GM23338 (cell line): ENCODE results near the gene GMPPA. TPM values are rescaled to one million over a fixed set of nuclear protein-coding genes. Genes with fewer than 3 reads are reported as not detected.

Source experiments
- ATAC-seq: fragments of 200-7000 bp; cut with Tn5 transposase; 3 replicates; pipeline ENCODE4 v1.9.1; 2020
- DNase-seq: peaks from one replicate; pipeline ENCODE4 v3.0.0-alpha.2; 2015; ENCODE audit warnings: low spot score
- H2AFZ ChIP-seq: fragments of 200-600 bp; sonication (generic); 2 replicates; pipeline ENCODE4 v1.8.0; 2016; ENCODE audit warnings: antibody characterized with exemption, mild to moderate bottlenecking, moderate library complexity
- H3F3A ChIP-seq: fragments of 200-600 bp; sonication (generic); replicated peaks from 2 replicates; pipeline ENCODE4 v1.8.0; 2017; ENCODE audit warnings: antibody characterized with exemption, mixed run types, low read depth
- H3K27ac ChIP-seq: fragments of 200-600 bp; sonication (generic); 2 replicates; pipeline ENCODE4 v1.6.1; 2016; ENCODE audit warnings: low read depth
- H3K27me3 ChIP-seq: fragments of 200-600 bp; sonication (generic); 2 replicates; pipeline ENCODE4 v1.8.0; 2016; ENCODE audit warnings: mild to moderate bottlenecking, mixed run types, moderate library complexity; ENCODE audit not compliant: insufficient read depth
- H3K36me3 ChIP-seq: fragments of 200-600 bp; sonication (generic); 2 replicates; pipeline ENCODE4 v1.8.0; 2016; ENCODE audit warnings: mild to moderate bottlenecking; ENCODE audit not compliant: insufficient read depth
- H3K4me1 ChIP-seq: fragments of 200-600 bp; sonication (generic); 2 replicates; pipeline ENCODE4 v1.8.0; 2016; ENCODE audit warnings: mild to moderate bottlenecking, moderate library complexity; ENCODE audit not compliant: insufficient read depth
- H3K4me2 ChIP-seq: fragments of 200-600 bp; sonication (generic); 2 replicates; pipeline ENCODE4 v1.7.1; 2017; ENCODE audit warnings: mixed run types
- H3K4me3 ChIP-seq: fragments of 200-600 bp; sonication (generic); 2 replicates; pipeline ENCODE4 v1.6.1; 2016; ENCODE audit warnings: mixed run types
- H3K79me2 ChIP-seq: fragments of 200-600 bp; sonication (generic); replicated peaks from 2 replicates; pipeline ENCODE4 v1.8.0; 2017; ENCODE audit warnings: mild to moderate bottlenecking; ENCODE audit not compliant: insufficient read depth
- H3K9me2 ChIP-seq: fragments of 200-600 bp; sonication (generic); 2 replicates; pipeline ENCODE4 v1.8.0; 2017; ENCODE audit not compliant: insufficient read depth
- H4K20me1 ChIP-seq: fragments of 200-600 bp; sonication (generic); replicated peaks from 2 replicates; pipeline ENCODE4 v1.8.0; 2017; ENCODE audit warnings: mild to moderate bottlenecking; ENCODE audit not compliant: insufficient read depth
- H3K27ac Mint-ChIP-seq: 2 replicates; pipeline ENCODE4 v1.8.0; 2020; ENCODE audit warnings: inconsistent platforms, mild to moderate bottlenecking, moderate library complexity, mixed read lengths
- H3K27me3 Mint-ChIP-seq: 3 replicates; pipeline ENCODE4 v1.8.0; 2022; ENCODE audit warnings: low read depth, mild to moderate bottlenecking, moderate library complexity, mixed read lengths, inconsistent platforms; ENCODE audit not compliant: insufficient read depth, poor library complexity
- H3K36me3 Mint-ChIP-seq: 3 replicates; pipeline ENCODE4 v1.8.0; 2021; ENCODE audit warnings: low read depth, mild to moderate bottlenecking, inconsistent platforms, moderate library complexity, mixed read lengths
- H3K4me1 Mint-ChIP-seq: 3 replicates; pipeline ENCODE4 v1.8.0; 2020; ENCODE audit warnings: mild to moderate bottlenecking, inconsistent platforms, mixed read lengths
- H3K4me3 Mint-ChIP-seq: 3 replicates; pipeline ENCODE4 v1.8.0; 2021; ENCODE audit warnings: moderate library complexity, mild to moderate bottlenecking, inconsistent platforms, mixed read lengths
- H3K9me3 Mint-ChIP-seq: 3 replicates; pipeline ENCODE4 v1.8.0; 2020; ENCODE audit warnings: moderate library complexity, mild to moderate bottlenecking, inconsistent platforms, mixed read lengths
- CREB1 ChIP-seq: fragments of 250-450 bp; sonication (Bioruptor Pico); IDR thresholded peaks from 2 replicates; pipeline ENCODE4 v1.5.0; 2020; ENCODE audit warnings: low read depth, mild to moderate bottlenecking, moderate library complexity
- CTCF ChIP-seq, 2 experiments: fragments of 200-600 bp in 1 of 2; sonication (generic) in 1 of 2; conservative IDR thresholded peaks; 2 replicates each; pipeline versions ENCODE4 v1.5.1 to v1.6.1; 2016 to 2017; ENCODE audit warnings: antibody characterized with exemption in 2 of 2, low read depth in 2 of 2, mild to moderate bottlenecking in 2 of 2, moderate library complexity in 1 of 2
- REST ChIP-seq: IDR thresholded peaks from one replicate; pipeline ENCODE4 v1.6.1; 2018; ENCODE audit warnings: antibody characterized with exemption; ENCODE audit not compliant: unreplicated experiment
- STAT1 ChIP-seq: IDR thresholded peaks from one replicate; pipeline ENCODE4 v1.6.1; 2016; ENCODE audit warnings: antibody characterized with exemption; ENCODE audit not compliant: unreplicated experiment
- ZNF462 ChIP-seq: fragments of 250-450 bp; sonication (Bioruptor Pico); IDR thresholded peaks from 2 replicates; pipeline ENCODE4 v1.5.0; 2020; ENCODE audit warnings: mild to moderate bottlenecking, moderate library complexity
- polyA plus RNA-seq: library from polyadenylated mRNA; unstranded; fragments of >200 nt; fragmentation: Nextera tagmentation; extraction: Ambion mirVana; gene quantifications from 2 replicates; pipeline ENCODE4 v1.2.1, GENCODE V29; 2016
- total RNA-seq: library from RNA; depleted of rRNA; stranded (reverse); fragments of >200 nt; shearing (Covaris generic); gene quantifications from 2 replicates; pipeline ENCODE4 v1.2.3, GENCODE V29; 2014

The GMPPA gene
- total and polyA plus RNA-seq, 2 experiments from 2014 or later: 27.0 to 33.8 TPM

DNA sequence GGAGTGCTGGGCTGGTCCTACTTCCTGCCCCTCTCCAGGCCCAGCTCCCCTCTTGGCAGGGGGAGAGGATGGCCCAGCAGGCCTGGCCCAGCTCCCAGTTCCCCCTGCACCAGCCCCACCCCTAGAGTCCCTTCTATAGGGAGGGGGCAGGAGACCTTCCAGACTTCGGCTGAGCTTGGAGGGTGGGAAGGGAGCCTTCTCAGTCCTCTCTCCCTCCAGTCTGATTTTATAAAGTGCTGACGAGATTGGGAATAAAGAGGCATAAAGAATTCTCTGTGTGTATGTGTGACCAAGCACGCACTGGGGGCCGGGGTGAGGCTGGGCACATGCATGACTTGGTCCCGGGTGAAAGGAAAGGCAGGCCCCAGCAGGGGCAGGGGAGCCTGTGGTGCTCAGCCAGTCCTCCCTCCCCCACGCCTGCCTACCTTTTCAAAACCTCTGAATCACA, 39.8 kb downstream of the GMPPA start (continued):
- TF ChIP-seq CREB1: no peak
- no peak for TF ChIP-seq STAT1
- no peak for TF ChIP-seq ZNF462
- TF ChIP-seq CTCF (conservative IDR thresholded peaks at IDR 0.05; ENCODE audit: low read depth in 2 of 2): no peak

GRCh38 chr2:219538956-219539788, 40.5 kb downstream of the GMPPA start:
- H2AFZ ChIP-seq: no peak overlapping the region
- H3K4me2 ChIP-seq: peak overlapping the region; percentile 69; the same call in 1 of the 2 replicates
- no peak overlapping the region; the same call in 2 of the 3 replicates for H3K4me3 Mint-ChIP-seq
- DNase-seq (no peak), ATAC-seq (no peak)
- no peak overlapping the region for H3K4me3 ChIP-seq
- peaks cover 30% of the 10 kb centered on the region for H3K36me3 Mint-ChIP-seq
- no peak overlapping the region for H3K27ac Mint-ChIP-seq
- H3K27ac ChIP-seq: 0 out of 2 replicates have a peak overlapping the region, but pooled peaks have one; percentile 55
- H3K79me2 ChIP-seq: peaks cover 14% of the 10 kb centered on the region
- peaks cover 19% of the 10 kb centered on the region; the same call in 1 of the 2 replicates for H3F3A ChIP-seq
- H3K9me2 ChIP-seq: no peaks in the 10 kb centered on the region
- H3K4me1 ChIP-seq: peaks cover 29% of the 10 kb centered on the region
- H3K36me3 ChIP-seq: peaks cover 9% of the 10 kb centered on the region
- peaks cover 29% of the 10 kb centered on the region for H3K27me3 Mint-ChIP-seq
- peaks cover 34% of the 10 kb centered on the region for H3K4me1 Mint-ChIP-seq
- no peaks in the 10 kb centered on the region; the same call in 2 of the 3 replicates for H3K9me3 Mint-ChIP-seq
- peaks cover 6% of the 10 kb centered on the region; the same call in 1 of the 2 replicates for H3K27me3 ChIP-seq
- H4K20me1 ChIP-seq: peaks cover 18% of the 10 kb centered on the region
- TF ChIP-seq REST: no peak
